ENCODE results near the gene MYO1E. TPM values are rescaled to one million over a fixed set of nuclear protein-coding genes. Genes with fewer than 3 reads are reported as not detected.

MYO1E gene
- total and polyA plus RNA-seq, 2 donors from 2014 or later: 41.9 to 198 TPM

GRCh38 chr15:59155431-59155830, 217.2 kb downstream of the MYO1E start:
- Histone ChIP-seq H3K9me3 (ENCODE audit: control insufficient read depth in 2 of 3, insufficient read depth in 1 of 3, low read length in 3 of 3) (no peaks in the 10 kb centered on the region), H3K27ac (ENCODE audit: low read depth in 2 of 2, low read length in 2 of 2) (no peak overlapping the region), H3K36me3 (ENCODE audit: control insufficient read depth in 2 of 3, insufficient read depth in 3 of 3, low read length in 3 of 3) (peaks cover 0 to 16% (median 13%) of the 10 kb centered on the region in 3 donors), H3K27me3 (ENCODE audit: control insufficient read depth, insufficient read depth, low read length) (no peaks in the 10 kb centered on the region), H3K4me1 (ENCODE audit: control insufficient read depth in 2 of 3, insufficient read depth in 2 of 3, low read depth in 1 of 3, low read length in 3 of 3) (no peaks in the 10 kb centered on the region), H3K4me3 (ENCODE audit: low read length in 3 of 3) (no peak overlapping the region), H3K9ac (ENCODE audit: low read length in 3 of 3) (no peak overlapping the region)
- intact Hi-C loops (cut with DNase I): no loop called here
- FAIRE-seq (no peak), DNase-seq (no peak)
- TF ChIP-seq CTCF (IDR thresholded peaks at IDR 0.05; ENCODE audit: borderline replicate concordance, extremely low read depth, insufficient read depth): no peak

GRCh38 chr15:59154243-59154642, 218.4 kb downstream of the MYO1E start:
- no peak for FAIRE-seq
- peaks cover 0 to 21% (median 13%) of the 10 kb centered on the region in 3 donors for H3K36me3 ChIP-seq (ENCODE audit: control insufficient read depth in 2 of 3, insufficient read depth in 3 of 3, low read length in 3 of 3)
- no peak for TF ChIP-seq CTCF (IDR thresholded peaks at IDR 0.05; ENCODE audit: borderline replicate concordance, extremely low read depth, insufficient read depth)

GRCh38 chr15:59153466-59153865, 219.2 kb downstream of the MYO1E start:
- FAIRE-seq (no peak), DNase-seq (no peak)
- no peaks in the 10 kb centered on the region for H3K9me3 ChIP-seq (ENCODE audit: control insufficient read depth in 2 of 3, insufficient read depth in 1 of 3, low read length in 3 of 3)
- no peak overlapping the region for H3K27ac ChIP-seq (ENCODE audit: low read depth in 2 of 2, low read length in 2 of 2)
- no peaks in the 10 kb centered on the region for H3K27me3 ChIP-seq (ENCODE audit: control insufficient read depth, insufficient read depth, low read length)
- no peaks in the 10 kb centered on the region for H3K4me1 ChIP-seq (ENCODE audit: control insufficient read depth in 2 of 3, insufficient read depth in 2 of 3, low read depth in 1 of 3, low read length in 3 of 3)
- no peak overlapping the region for H3K4me3 ChIP-seq (ENCODE audit: low read length in 3 of 3)
- intact Hi-C loops (cut with DNase I): no loop called here
- no peak overlapping the region for H3K9ac ChIP-seq (ENCODE audit: low read length in 3 of 3)
- peaks cover 0 to 22% (median 13%) of the 10 kb centered on the region in 3 donors for H3K36me3 ChIP-seq (ENCODE audit: control insufficient read depth in 2 of 3, insufficient read depth in 3 of 3, low read length in 3 of 3)
- TF ChIP-seq CTCF (IDR thresholded peaks at IDR 0.05; ENCODE audit: borderline replicate concordance, extremely low read depth, insufficient read depth): no peak

More at GRCh38 chr15:59154243-59154642, 218.4 kb downstream of the MYO1E start:
- no peak overlapping the region for H3K4me3 ChIP-seq (ENCODE audit: low read length in 3 of 3)
- no peaks in the 10 kb centered on the region for H3K9me3 ChIP-seq (ENCODE audit: control insufficient read depth in 2 of 3, insufficient read depth in 1 of 3, low read length in 3 of 3)
- no peaks in the 10 kb centered on the region for H3K4me1 ChIP-seq (ENCODE audit: control insufficient read depth in 2 of 3, insufficient read depth in 2 of 3, low read depth in 1 of 3, low read length in 3 of 3)
- no peak overlapping the region for H3K27ac ChIP-seq (ENCODE audit: low read depth in 2 of 2, low read length in 2 of 2)
- no peak for DNase-seq
- no peaks in the 10 kb centered on the region for H3K27me3 ChIP-seq (ENCODE audit: control insufficient read depth, insufficient read depth, low read length)
- intact Hi-C loops (cut with DNase I): no loop called here
- H3K9ac ChIP-seq (ENCODE audit: low read length in 3 of 3): no peak overlapping the region

All from kidney (tissue), 14 donors.